Measurements from ENCODE around the gene HSBP1. TPM values are rescaled to one million over a fixed set of nuclear protein-coding genes. Genes with fewer than 3 reads are reported as not detected.

The HSBP1 gene
- total RNA-seq, 1 donor from 2014 or later: 175 TPM

DNA sequence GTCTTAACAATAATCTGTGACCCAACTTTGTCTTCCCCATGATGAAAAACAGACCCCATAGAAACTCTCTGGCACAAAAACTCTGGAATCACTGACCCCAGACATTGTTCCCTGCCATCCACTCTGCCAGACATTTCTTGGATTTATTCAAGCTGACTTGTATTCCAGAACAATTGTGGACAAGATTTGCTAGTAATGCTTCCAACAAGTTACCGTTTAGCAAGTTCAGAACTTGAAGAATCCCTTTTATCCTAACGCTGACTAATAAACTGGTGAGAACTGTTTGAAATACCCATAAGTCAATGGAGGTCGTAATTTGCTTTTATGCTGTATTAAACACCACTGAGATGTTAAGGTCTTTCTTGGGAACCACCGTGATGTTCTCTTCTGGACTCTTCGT is 10.5 kb downstream of the HSBP1 start:
- Histone ChIP-seq H3K27me3 (ENCODE audit: low read depth) (no peaks in the 10 kb centered on the region), H3K9me3 (replicated peaks) (no peaks in the 10 kb centered on the region), H3K4me3 (no peak overlapping the region), H3K27ac (replicated peaks) (no peak overlapping the region), H3K4me1 (peaks cover 18% of the 10 kb centered on the region), H3K36me3 (peaks cover under 1% of the 10 kb centered on the region)
- TF ChIP-seq, protein P1, sequence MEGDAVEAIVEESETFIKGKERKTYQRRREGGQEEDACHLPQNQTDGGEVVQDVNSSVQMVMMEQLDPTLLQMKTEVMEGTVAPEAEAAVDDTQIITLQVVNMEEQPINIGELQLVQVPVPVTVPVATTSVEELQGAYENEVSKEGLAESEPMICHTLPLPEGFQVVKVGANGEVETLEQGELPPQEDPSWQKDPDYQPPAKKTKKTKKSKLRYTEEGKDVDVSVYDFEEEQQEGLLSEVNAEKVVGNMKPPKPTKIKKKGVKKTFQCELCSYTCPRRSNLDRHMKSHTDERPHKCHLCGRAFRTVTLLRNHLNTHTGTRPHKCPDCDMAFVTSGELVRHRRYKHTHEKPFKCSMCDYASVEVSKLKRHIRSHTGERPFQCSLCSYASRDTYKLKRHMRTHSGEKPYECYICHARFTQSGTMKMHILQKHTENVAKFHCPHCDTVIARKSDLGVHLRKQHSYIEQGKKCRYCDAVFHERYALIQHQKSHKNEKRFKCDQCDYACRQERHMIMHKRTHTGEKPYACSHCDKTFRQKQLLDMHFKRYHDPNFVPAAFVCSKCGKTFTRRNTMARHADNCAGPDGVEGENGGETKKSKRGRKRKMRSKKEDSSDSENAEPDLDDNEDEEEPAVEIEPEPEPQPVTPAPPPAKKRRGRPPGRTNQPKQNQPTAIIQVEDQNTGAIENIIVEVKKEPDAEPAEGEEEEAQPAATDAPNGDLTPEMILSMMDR (IDR thresholded peaks at IDR 0.05; ENCODE audit: borderline replicate concordance): no peak
- no peak for DNase-seq
- intact Hi-C loops (cut with micrococcal nuclease): no loop called here

DNA sequence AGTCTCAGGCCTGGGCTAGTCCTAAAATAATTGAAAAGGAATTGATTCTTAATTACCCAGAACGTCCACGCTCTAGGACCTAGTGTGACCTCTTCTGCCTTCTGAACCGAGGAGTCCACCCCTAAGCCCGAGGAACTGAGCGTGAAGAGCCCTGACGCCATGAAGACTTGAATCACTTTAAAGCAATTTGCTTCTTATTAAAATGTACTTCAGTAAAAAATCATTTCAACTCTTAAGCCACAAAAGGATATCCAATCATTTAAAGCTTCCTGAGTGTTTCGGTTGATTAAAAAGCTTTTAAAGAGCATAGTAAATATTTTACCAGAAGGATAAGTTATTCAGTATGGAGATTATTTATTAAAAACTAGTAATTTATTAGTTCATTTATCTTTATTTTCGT is 11.6 kb downstream of the HSBP1 start:
- H3K9me3 ChIP-seq (replicated peaks): no peaks in the 10 kb centered on the region

DNA sequence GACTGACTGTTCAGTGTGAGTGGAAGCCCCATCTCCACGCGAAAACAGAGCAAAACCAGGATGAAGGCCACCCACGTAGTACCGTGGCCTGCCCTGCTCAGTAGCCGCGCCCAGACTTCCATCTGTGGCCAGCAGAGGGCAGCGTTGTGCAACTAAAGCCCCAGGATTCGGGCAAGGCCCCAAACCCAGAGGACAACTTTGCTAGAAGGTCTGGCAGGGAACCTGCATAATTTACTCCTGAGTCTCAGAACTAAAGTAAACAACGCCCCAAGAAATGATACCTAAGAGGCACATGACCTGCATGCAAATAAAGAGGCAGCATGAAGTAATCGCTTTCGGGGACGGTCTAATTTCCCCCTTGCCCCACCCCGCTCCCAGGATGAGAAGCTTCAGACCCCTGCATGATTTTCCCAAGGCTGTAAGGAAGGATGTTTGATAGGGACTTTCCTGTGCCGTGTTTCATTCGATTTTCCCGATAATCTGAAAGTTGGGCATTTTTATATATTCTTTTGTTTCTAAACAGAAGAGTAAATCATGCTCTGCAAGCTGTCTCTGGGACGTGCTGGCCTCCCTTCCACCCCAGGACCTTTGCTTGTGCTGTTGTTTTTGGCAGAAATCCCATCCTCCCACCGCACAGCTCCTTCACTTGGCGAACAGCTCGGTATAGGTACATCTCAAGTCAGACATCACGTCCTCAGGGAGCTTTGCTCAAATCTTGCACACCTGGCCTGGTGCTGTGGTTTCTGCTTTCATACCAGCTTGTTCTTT is 18.6 kb downstream of the HSBP1 start:
- Histone ChIP-seq H3K4me3 (no peak overlapping the region), H3K36me3 (no peaks in the 10 kb centered on the region), H3K27ac (replicated peaks) (no peak overlapping the region), H3K27me3 (ENCODE audit: low read depth) (peaks cover 16% of the 10 kb centered on the region), H3K9me3 (replicated peaks) (no peaks in the 10 kb centered on the region), H3K4me1 (no peaks in the 10 kb centered on the region)
- intact Hi-C loops (cut with micrococcal nuclease): loop anchor here (10.0 kb wide), 1 partner anchor 48 kb away; no protein-coding TSS in a partner anchor
- peak; percentile 82 for DNase-seq
- TF ChIP-seq, protein P1 (IDR thresholded peaks at IDR 0.05; ENCODE audit: borderline replicate concordance): peak; percentile 96

More for the DNA sequence above, 11.6 kb downstream of the HSBP1 start:
- Histone ChIP-seq H3K4me1 (peaks cover 7% of the 10 kb centered on the region), H3K27ac (replicated peaks) (no peak overlapping the region), H3K36me3 (no peaks in the 10 kb centered on the region), H3K4me3 (no peak overlapping the region), H3K27me3 (ENCODE audit: low read depth) (peaks cover 4% of the 10 kb centered on the region)
- intact Hi-C loops (cut with micrococcal nuclease): no loop called here
- DNase-seq: no peak
- TF ChIP-seq, protein P1 (IDR thresholded peaks at IDR 0.05; ENCODE audit: borderline replicate concordance): no peak

DNA sequence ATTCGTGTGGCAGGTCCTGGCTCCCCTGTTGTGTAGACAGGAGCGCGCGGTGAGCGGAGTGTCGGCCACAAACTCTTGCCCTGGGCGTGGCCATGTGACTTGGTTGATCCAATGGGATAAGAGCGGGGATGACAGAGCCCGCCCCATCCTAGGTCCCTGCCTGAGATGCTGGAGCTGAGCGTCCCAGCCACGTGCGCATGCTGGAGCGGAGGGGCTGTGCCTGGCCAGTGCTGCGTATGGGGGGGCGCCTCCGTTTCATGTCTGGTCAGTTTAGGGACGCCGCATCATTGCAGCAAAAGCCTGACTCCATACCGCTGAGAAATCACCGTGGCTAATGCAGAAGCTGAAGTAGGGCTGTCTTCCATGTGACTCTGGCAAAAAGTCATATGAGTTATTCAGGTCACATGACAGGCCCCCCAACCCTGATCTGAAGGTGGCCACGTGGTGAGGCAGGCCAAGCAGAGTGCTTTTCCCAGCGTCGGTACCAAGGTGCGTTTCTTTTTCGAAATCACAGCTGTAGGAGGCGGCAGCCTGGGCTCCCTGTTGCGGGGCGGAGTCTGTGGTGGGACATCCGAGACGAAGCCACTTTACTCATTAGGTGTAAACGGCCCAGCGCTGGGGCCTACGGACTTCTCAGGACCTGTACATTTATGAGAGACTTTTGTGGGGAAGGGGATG is 22.5 kb downstream of the HSBP1 start:
- Histone ChIP-seq H3K27me3 (ENCODE audit: low read depth) (peaks cover 4% of the 10 kb centered on the region), H3K36me3 (no peaks in the 10 kb centered on the region), H3K9me3 (replicated peaks) (peaks cover 2% of the 10 kb centered on the region), H3K4me3 (no peak overlapping the region), H3K27ac (replicated peaks) (no peak overlapping the region), H3K4me1 (no peaks in the 10 kb centered on the region)
- no peak for DNase-seq
- TF ChIP-seq, protein P1 (IDR thresholded peaks at IDR 0.05; ENCODE audit: borderline replicate concordance): no peak
- intact Hi-C loops (cut with micrococcal nuclease): no loop called here

DNA sequence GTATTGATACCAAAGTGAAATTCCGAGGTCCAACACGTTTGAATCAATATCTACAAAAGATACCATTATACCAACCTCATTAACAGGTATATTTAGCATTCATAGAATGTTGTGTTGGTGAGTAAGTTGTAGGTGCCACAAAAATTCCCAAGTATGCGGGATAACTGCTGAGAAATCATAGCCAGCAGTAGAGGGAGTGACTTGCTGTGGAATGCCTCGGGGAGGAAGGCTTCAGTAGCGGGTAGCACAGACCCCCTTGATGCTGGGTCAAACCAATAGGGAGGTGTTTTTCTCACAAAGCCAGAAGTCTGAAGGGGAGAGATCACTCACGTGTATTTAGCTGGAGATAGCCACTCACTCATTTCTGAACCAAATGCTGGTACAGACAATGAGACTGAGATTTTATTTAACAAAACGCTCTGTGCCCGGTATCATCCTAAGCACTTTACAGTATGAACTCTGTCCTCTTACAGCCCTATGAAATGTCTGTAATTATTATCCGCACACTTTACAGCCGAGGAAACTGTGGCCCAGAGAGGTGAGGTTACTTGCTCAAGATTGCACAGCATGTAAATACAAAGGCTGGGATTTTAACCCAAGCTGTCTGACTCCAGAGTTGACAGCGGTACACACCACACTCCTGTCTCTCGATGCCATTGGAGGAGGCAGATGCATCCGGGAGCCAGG is 23.1 kb downstream of the HSBP1 start:
- no peaks in the 10 kb centered on the region for H3K36me3 ChIP-seq
- peaks cover 4% of the 10 kb centered on the region for H3K27me3 ChIP-seq (ENCODE audit: low read depth)
- peaks cover 5% of the 10 kb centered on the region for H3K9me3 ChIP-seq (replicated peaks)
- TF ChIP-seq, protein P1 (IDR thresholded peaks at IDR 0.05; ENCODE audit: borderline replicate concordance): no peak
- intact Hi-C loops (cut with micrococcal nuclease): no loop called here
- H3K27ac ChIP-seq (replicated peaks): no peak overlapping the region
- H3K4me1 ChIP-seq: peaks cover under 1% of the 10 kb centered on the region
- no peak overlapping the region for H3K4me3 ChIP-seq
- DNase-seq: no peak

All from left ventricle myocardium inferior (tissue), 1 donor.